Activated T-helper 9 cell treated with anti-CD3 and anti-CD28 coated beads, Interleukin-2, amount 50 U/mL, for 16 hours (primary cell): Measurements from ENCODE around the gene RNFT2.
"Not testable (repeated sequence)": the region's sequence is repeated elsewhere in the genome, so short reads cannot be mapped to it uniquely, and the experiment has no call there.

Source experiments
- DNase-seq: peaks from one replicate; pipeline ENCODE4 v3.0.0-alpha.2; 2020; ENCODE audit warnings: low read depth

Gene RNFT2

DNA sequence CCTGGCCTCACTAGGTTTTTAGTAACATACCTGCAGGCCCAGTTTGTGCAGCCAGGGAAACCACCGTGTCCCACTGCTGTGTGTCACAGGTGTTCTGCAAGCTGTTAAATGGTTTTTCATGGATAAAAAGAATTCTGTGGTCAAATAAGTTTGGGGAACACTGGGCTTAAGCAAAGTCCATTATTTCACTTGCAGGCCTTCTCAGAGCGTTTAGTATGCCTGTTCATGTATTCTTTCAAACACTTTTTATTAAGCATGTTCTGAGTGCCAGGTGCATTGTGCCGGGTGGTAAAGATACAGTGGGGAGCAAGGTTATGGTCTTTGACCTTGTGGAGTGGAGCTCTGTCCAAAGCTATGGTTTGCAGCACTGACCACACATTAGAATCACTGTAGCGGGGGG lies 7.4 kb downstream of the RNFT2 start:
- no peak for DNase-seq

DNA sequence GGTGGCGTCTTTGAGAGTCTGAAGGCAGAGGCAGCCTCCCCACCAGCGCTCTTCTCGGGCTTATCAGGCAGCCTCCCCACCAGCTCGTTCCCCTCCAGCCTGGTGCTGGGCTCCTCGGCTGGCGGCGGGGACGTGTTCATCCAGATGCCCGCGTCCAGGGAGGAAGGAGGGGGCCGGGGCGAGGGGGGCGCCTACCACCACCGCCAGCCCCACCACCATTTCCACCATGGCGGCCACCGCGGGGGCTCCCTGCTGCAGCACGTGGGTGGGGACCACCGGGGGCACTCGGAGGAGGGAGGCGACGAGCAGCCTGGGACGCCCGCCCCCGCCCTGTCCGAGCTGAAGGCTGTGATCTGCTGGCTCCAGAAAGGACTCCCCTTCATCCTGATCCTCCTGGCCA lies 11.8 kb downstream of the RNFT2 start:
- DNase-seq, result no peak

DNA sequence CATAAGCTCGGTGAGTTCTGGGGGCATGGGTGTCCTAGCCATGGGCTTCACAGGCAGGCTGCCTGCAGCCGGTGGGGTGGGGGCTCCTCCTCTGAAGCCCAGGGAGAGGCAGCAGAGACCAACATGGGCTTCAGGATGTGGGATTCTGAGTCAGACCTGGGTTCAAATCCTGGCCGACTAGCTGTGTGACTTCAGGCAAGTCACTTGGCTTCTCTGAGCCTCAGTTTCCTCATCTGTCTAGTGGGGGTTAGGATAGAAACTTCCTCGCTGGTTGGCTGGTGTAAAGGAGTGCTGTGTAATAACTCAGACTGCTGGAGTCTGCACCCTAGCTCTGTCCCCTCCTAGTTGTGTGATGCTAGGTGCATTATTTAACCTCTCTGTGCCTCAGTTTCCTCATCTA lies 12.2 kb downstream of the RNFT2 start:
- DNase-seq, result no peak

DNA sequence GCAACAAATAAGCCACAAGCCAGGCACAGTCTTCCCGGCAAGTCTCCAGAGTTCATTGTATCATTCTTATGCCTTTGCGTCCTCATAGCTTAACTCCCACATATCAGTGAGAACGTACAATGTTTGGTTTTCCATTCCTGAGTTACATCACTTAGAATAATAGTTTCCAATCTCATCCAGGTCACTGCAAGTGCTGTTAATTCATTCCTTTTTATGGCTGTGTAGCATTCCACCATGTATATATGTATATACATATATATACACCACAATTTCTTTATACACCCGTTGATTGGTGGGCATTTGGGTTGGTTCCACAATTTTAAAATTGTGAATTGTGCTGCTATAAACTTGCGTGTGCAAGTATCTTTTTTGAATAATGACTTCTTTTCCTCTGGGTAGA lies 16.0 kb downstream of the RNFT2 start:
- not testable (repeated sequence) for DNase-seq

DNA sequence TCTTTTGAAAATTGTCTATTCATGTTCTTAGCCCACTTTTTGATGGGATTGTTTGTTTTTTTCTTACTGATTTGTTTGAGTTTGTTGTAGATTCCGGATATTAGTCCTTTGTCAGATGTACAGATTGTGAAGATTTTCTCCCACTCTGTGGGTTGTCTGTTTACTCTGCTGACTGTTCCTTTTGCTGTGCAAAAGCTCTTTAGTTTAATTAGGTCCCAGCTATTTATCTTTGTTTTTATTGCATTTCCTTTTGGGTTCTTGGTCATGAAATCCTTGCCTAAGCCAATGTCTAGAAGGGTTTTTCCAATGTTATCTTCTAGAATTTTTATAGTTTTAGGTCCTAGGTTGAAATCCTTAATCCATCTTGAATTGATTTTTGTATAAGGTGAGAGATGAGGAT lies 16.7 kb downstream of the RNFT2 start:
- DNase-seq, result not testable (repeated sequence)

DNA sequence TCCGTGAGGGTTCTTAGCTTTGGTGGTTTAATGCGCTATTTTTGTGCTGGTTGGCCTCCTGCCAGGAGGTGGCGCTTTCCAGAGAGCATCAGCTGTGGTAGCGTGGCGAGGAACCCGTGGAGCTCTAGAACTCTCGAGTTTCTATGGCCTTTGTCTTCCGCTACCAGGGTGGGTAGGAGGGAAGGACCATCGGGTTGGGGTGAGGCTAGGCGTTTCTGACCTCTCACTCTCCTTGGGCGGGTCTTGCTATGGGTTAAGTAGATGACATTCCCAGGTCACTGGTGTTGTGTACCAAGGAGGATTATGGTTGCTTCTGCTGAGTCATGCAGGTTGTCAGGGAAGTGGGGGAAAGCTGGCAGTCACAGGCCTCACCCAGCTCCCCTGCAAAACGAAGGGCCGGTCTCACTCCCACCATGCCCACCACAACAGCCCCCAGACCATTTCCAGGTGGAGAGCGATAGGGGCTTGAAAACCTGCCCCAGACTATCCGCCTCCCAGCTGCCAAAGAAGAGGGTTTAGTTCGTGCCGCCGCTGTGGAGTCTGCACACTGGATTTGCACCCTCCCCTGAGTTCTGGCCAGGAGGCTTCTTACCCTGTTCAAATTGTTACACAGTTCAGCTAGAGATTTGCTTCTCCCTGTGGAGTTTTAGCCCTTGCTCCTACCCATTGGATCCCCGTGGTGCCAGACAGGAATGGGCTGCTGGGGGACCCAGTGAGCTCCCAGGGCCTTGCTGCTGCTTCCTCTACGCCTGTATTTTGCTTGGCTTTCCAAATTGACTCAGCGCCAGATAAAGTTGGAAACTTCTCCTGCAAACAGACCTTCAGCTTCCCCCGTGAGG lies 21.9 kb downstream of the RNFT2 start:
- DNase-seq, result no peak

DNA sequence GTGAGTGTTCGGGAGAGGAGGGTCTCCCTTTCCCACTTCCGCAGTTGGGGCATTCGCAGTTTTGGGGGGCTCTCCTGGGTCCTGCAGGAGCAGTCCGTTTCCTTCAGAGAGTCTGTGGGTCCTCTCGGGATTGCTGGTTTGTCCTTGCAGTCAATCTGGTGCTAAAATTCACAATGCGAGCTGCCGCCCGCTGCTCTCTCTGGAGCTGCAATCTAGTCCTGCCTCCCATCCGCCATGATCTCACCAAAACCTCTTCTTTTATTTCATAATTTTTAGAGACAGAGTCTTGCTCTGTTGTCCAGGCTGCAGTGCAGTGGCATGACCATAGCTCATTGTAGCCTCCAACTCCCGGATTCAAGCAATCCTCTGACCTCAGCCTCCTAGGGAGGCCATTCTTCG lies 22.5 kb downstream of the RNFT2 start:
- no peak for DNase-seq

DNA sequence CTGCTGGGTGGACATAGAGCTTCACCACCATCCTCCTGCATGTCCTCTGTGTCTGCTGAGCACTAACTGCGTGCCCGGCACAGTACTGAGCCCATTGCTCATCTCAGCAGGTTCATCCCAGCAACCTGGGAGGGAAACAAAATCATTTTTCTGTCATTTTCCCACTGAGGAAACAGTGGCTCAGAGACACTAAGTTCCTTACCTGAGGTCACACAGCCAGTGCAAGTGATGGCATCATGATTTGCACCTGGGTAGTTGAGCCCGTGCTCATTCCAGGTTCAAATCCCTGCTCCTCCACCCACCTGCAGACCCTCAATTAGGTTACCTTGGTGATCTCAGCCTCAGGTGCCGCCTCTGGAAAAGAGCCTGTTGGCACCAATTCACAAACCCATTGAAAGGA lies 23.4 kb downstream of the RNFT2 start:
- no peak for DNase-seq

DNA sequence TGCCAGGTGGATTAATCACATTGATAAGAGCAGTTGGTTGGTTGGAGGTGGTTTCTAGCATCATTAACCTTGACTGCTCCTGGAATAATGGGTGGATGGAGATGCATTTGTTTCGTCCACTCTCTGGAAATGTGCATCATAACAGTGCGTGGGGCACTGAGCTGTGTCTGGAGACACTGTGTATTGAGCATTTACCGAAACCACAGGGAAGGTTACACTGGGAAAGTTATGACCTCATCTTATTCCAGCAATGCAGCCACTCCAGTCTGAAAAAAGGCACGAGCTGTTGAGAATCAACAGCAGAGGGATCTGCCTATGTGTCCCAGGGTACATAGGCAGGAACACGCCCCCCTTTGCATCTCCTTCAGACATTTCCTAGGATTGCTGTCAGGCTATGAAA lies 27.2 kb downstream of the RNFT2 start:
- no peak for DNase-seq

DNA sequence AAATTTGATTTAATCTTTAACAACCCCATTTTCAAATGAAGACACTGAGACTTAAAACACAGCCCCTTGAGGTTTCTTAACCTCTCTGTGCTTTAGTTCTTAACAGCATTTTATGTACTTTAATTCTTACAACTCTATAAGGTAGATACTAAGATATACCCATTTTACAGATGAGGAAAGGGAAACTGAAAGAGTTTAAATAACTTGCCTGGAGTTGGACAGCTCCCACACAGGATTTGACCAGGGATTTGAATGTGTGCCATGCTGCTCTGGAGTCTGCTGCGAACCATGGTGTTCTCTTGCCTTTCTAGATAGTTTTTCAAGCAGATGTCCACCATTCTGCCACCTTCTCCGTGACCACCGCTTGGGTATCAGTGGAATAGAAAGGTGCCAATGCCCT lies 28.2 kb downstream of the RNFT2 start:
- DNase-seq, result no peak

DNA sequence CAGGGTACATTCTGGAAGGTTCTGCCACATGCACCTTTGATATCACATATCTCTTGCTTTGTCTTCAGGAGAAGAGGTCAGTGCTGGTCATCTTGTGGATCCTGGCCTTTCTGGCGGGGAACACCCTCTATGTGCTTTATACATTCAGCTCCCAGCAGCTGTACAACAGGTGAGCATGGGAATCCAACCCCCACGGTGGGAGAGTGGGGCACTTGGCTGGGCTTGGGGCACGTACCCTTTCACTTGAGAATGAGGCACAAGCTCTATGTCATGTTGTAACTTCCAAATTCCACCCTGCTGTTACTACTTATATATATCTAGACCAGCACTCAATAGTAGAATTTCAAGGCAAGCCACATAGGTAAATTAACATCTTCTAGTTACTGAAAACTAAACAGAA lies 28.6 kb downstream of the RNFT2 start:
- DNase-seq, result no peak

DNA sequence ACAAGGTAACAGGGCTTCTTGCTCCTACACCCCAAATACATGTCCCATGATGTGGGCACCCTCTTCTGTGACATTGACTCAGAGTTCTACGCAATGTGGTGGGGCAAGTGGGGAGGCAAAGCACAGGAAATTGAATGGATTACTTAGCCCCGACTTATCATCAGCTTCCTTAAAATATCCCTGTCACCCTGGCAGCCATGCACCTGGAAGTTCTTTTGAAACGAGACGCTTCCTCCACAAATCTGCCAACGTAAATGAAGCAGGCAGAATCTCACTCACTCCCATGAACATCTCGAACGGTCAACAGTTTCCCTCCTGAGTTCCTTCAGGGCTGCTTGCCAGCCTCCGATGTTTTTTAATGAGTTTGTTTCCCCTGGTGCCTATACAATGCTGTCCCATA lies 33.5 kb downstream of the RNFT2 start:
- no peak for DNase-seq

DNA sequence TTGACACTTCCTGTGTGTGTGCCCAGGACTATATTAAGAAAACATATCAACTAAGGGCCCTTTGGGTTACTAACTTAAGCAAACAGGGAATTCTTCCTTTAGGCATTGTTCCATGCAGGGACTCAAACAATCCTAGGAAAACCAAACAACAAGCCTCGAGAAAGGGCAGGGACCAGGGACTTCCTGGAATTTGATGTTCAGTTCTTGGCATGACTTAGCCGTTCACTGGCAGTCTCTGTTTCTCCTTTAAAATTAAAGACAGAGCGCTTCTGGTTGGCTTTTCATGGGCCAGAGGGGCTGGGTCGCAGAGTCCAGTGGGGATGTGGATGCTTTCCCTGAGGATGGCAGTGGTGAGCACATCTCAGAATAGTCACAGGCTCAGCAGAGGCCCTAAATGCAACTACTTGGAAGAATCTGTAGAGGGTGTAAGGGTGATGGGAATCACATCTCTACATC lies 35.2 kb downstream of the RNFT2 start:
- DNase-seq, result no peak

DNA sequence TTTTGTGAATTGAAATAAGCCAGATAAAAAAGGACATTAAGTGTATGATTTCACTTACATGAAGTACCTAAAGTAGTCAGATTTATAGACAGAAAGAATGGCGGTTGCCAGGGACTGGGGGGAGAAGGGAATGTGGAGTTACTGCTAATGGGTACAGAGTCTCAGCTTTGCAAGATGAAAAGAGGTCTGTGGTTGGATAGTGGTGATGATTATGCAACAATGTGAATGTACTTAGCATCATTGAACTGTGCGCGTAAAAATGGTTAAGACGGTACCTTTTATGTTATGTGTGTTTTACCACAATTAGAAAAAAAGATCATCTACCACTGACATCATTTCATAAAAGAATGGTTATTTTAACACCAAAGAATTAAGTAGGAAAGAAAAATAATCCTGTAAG lies 35.9 kb downstream of the RNFT2 start:
- DNase-seq, result no peak

DNA sequence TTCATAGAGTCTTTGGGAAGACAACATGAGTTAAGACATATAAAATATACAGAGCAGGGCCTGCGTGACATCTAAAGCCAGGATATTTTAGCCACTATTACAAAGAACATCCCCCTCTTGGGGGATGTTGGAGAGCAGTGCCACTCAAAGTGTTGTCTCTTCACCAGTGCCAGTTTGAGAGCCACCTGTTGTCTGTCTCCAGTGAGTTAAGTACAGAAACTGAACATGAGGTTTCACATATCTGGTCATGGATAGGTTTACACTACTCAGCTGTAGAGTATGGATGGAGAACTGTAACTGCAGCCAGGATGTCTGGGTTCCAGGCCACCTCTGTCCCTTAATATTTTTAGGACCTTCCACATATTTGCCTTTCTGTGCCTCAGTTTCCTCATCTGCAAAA lies 39.1 kb downstream of the RNFT2 start:
- no peak for DNase-seq

DNA sequence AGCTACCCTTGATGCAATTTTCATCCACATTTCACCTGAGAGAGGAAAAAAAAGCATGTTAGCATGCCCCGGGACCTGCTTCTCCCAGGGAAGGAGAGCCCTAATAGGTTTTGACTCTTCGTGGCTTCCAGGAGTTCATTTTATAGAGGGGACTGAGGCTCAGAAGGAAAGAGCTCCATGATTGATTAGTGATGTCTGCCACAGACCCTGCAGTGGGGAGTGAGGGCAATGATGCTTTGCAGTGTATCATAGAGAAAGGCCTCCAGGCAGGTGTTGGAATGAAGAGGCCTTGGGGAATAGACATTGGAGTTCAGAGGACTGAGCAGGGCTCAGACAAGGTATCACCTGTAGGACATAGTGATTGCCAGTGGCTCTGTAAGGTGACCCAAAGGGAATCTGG lies 41.5 kb downstream of the RNFT2 start:
- DNase-seq, result no peak

DNA sequence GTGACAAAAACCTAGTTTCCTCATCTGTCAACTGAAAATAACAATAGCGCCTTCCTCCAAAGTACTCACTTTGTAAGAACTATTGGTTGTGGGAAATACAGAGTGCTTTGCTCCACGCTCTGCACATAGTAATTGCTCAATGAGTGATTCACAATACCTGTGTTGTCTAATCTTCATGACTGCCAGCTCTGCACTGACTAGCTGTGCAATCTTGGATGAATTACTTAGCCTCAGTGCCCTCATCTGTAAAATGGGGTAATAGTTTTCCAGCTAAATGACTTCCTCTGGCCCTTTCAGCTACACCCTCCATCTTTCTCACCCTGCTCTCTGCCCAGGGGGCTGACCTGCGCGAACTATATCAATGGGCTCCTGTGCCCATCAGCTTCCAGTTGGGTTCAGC lies 42.8 kb downstream of the RNFT2 start:
- DNase-seq, result no peak

DNA sequence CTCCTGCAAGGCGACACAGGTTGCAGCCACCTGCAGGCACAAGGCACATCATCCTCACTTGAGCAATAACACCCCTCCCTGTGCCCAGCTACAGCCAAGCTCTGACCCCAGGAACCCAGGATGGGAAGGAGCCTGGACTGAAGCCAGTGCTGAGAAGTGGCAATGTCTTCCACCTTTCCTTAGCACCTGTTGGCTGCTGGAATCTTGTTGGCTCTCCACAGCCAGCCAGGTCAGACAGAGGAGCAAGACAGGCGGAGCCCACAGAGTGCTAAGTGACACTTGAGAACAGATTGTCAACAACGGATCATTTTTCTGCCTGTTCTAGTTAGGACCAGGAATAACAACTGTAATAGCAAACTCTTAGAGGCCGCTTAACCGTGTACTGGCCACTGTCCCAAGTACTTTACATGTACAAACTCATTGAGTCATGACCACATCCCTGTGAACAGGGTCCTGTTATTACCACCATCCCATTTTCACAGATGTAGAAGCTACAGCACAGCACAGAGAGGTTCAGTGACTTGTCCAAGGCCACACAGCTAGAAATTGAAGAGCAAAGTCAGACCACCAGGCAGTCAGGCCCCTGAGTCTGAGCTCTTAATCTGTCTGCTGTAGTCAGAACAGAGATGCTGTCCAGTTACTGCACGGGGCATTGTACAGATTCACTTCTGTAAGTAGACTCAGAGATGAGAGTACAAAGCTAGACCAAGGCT lies 45.6 kb downstream of the RNFT2 start:
- no peak for DNase-seq

DNA sequence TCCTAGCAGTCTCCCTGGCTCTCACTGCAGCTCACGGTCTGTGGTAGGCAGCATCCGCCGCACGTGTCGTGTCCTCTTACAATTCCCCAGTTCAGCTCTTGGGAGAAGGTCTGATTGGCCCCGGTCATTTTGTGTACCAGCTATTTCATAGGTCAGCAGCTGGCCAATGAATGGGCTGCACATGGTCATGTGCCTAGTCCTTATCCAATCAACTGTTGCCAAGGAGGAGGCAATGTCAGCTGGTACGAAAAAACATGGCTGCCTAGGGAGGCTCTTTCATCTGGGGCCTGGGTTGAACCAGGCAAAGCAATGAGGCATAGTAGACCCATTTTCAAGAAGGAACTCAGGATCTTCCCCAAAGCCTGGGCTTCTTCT lies 46.1 kb downstream of the RNFT2 start:
- no peak for DNase-seq

DNA sequence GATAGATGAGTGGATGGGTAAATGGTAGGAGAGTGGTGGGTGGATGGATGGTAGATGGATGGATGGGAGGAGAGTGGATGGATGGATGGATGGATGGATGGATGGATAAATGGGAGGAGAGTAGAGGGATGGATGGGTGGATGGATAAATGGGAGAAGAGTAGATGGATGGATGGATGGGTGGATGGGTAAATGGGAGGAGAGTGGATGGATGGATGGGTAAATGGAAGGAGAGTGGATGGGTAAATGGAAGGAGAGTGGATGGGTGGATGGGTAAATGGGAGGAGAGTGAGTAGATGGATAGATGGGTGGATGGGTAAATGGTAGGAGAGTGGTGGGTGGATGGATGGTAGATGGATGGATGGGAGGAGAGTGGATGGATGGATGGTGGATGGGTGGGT lies 51.4 kb downstream of the RNFT2 start:
- not testable (repeated sequence) for DNase-seq

DNA sequence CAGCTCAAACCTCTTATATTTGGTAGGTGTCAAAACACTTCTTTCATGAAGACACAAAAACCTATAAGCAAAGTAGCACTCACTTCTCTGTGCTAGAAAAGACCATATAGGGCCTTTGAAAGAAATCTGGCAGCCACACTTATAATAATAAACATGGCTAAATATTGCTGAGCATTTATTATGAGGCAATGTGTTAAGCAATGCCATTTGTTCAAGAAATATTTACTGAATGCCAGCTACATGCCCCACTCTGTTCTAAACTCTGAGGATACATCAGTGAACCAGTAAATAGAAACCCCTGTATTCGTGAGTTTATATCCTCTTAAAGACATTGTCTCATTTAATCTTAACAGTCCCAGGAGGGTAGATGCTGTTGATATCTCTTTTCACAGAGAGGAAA lies 52.0 kb downstream of the RNFT2 start:
- no peak for DNase-seq

DNA sequence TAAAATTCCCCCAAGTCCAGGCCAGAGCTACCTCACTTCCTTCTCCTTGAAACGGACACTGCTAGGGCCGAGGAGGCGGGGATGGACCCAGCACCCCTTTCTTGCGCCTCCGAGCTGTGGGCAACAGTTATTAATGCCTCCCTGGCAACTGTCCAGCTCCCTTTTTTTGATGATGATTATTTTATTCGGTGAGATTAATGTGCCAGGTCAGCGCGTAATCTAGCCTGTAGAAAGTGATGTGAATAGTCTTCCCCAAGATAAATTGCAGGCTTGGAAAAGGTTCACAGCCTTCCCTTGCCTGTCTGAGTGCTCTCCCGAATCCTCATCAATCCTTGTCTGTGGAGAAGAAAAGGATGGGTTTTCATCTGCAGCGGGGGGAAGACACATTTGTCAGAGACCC lies 54.3 kb downstream of the RNFT2 start:
- DNase-seq, result no peak

DNA sequence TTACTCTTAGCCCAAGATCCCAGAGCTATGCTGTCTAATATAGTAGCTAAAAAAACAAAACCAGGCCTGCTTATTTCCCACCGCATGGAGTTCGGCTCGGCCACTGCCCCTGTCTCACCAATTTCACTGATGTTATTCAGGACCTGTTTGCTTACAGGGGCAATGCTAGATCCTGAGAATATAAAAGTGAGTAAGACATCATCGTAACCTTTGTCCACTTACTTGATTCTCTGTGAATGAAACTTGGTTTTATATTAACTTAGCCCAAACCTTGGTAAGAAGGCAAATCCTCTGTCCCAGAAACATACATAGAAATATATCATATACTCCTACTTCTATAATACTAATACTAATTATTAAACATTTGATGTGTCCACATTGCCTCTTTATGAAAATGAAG lies 56.6 kb downstream of the RNFT2 start:
- DNase-seq, result no peak

DNA sequence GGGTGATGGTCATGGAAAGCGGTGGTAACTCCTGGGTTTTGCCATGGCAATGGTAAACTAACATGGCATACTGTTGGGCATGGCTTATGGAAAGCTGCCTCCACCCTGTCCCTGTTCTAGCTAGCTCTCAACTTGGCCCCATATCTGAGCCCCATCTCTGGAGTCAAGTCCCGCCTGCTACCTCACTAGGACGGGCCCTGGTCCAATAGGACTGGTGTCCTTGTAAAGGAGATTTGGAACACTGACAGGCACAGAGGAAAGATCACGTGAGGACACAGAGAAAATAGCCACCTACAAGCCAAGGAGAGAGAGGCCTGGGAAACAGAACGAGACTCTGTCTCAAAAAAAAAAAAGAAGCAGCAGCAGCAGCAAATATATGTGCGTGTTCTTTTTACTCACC lies 59.8 kb downstream of the RNFT2 start:
- DNase-seq, result no peak
